GM06990 (cell line): ENCODE data around the gene SLC35D3.
"Not testable (repeated sequence)": the region's sequence is repeated elsewhere in the genome, so short reads cannot be mapped to it uniquely, and the experiment has no call there.

ENCODE experiments used
- DNase-seq: peaks from one replicate; pipeline ENCODE4 v3.0.0-alpha.2; 2011; ENCODE audit not compliant: insufficient read length; ENCODE audit errors: extremely low read depth
- H3K27me3 ChIP-seq: replicated peaks from 2 replicates; pipeline ENCODE4 v1.6.0; 2011; ENCODE audit warnings: low read length; ENCODE audit not compliant: control insufficient read depth, insufficient read depth
- H3K36me3 ChIP-seq: 2 replicates; pipeline ENCODE4 v1.5.1; 2011; ENCODE audit warnings: low read length; ENCODE audit not compliant: control insufficient read depth, insufficient read depth
- H3K4me3 ChIP-seq: replicated peaks from 2 replicates; pipeline ENCODE4 v1.5.1; 2011; ENCODE audit warnings: low read depth, mild to moderate bottlenecking, control low read depth, low read length
- CTCF ChIP-seq: IDR thresholded peaks from 2 replicates; pipeline ENCODE4 v1.5.1; 2011; ENCODE audit warnings: low read length, control low read depth, mild to moderate bottlenecking, inconsistent platforms; ENCODE audit not compliant: insufficient read depth, poor library complexity, severe bottlenecking

The SLC35D3 gene

GRCh38 chr6:136897071-136897470 lies 25.0 kb upstream of the SLC35D3 start:
- Histone ChIP-seq H3K27me3 (no peaks in the 10 kb centered on the region), H3K36me3 (peaks cover 1% of the 10 kb centered on the region), H3K4me3 (no peak overlapping the region)
- DNase-seq, result no peak
- no peak for TF ChIP-seq CTCF

GRCh38 chr6:136901212-136901784 lies 20.8 kb upstream of the SLC35D3 start:
- TF ChIP-seq CTCF, result no peak
- Histone ChIP-seq H3K4me3 (no peak overlapping the region), H3K27me3 (no peaks in the 10 kb centered on the region), H3K36me3 (peaks cover 1% of the 10 kb centered on the region)
- DNase-seq, result no peak

DNA sequence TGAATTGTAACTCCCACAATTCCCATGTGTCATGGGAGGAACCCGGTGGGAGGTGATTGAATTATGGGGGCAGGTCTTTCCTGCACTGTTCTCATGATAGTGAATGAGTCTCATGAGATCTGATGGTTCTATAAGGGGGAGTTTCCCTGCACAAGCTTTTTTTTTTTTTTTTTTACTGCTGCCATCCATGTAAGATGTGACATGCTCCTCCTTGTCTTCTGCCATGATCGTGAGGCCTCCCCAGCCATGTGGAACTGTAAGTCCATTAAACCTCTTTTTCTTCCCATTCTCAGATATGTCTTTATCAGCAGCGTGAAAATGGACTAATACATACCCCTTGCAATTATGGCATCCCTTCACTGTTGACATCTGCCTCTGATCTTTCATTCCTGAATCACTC lies 17.6 kb upstream of the SLC35D3 start:
- not testable (repeated sequence) for DNase-seq, H3K36me3 ChIP-seq, H3K27me3 ChIP-seq, H3K4me3 ChIP-seq

GRCh38 chr6:136914947-136915346 lies 7.2 kb upstream of the SLC35D3 start:
- Histone ChIP-seq H3K36me3 (no peaks in the 10 kb centered on the region), H3K4me3 (no peak overlapping the region), H3K27me3 (no peaks in the 10 kb centered on the region)
- no peak for TF ChIP-seq CTCF
- no peak for DNase-seq

- TF ChIP-seq CTCF, result no peak
- no peak for DNase-seq
- Histone ChIP-seq H3K4me3 (no peak overlapping the region), H3K36me3 (no peaks in the 10 kb centered on the region), H3K27me3 (peaks cover 2% of the 10 kb centered on the region; the same call in 1 of the 2 replicates)
Observed at GRCh38 chr6:136918706-136919105, 3.4 kb upstream of the SLC35D3 start.

DNA sequence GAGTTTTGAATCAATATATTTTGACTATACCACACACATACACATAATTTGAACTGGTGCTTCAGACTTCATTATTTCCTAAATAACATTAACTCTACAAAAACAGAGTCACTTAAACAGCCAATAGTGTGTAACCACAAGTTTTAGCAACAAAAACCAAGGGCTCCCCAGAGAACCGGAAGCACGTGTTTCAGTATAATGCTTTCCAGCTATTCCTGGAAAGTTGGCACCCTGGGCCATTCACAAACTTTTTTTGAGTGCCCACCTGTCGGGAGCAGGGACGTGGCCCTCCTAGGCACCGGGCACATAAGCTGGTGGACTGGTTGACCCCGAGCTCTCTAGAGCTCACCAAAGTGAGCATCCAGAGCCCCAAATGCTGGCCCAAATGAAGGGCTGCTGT lies 1.9 kb upstream of the SLC35D3 start:
- Histone ChIP-seq H3K27me3 (peaks cover 2% of the 10 kb centered on the region), H3K4me3 (no peak overlapping the region), H3K36me3 (no peaks in the 10 kb centered on the region)
- no peak for DNase-seq
- TF ChIP-seq CTCF, result no peak
